Jurkat, Clone E6-1 (cell line): Measurements from ENCODE around the gene SF3A1.
A peak's percentile ranks its signal among the peaks of the same experiment; 100 is the strongest.

Experiments
- DNase-seq: peaks from one replicate; pipeline ENCODE4 v3.0.0-alpha.2; 2011; ENCODE audit warnings: low read depth, low spot score
- H3K4me3 ChIP-seq: 2 replicates; pipeline ENCODE4 v1.5.1; 2011; ENCODE audit warnings: mild to moderate bottlenecking, low read length, control low read depth, moderate library complexity

The SF3A1 gene

GRCh38 chr22:30284172-30284571 is 72.5 kb downstream of the SF3A1 start:
- no peak overlapping the region for H3K4me3 ChIP-seq
- no peak for DNase-seq

GRCh38 chr22:30283342-30283741 is 73.4 kb downstream of the SF3A1 start:
- no peak for DNase-seq

GRCh38 chr22:30282616-30283046 is 74.1 kb downstream of the SF3A1 start:
- H3K4me3 ChIP-seq, result no peak overlapping the region
- DNase-seq, result peak; percentile 78

More at GRCh38 chr22:30283342-30283741, 73.4 kb downstream of the SF3A1 start:
- H3K4me3 ChIP-seq, result no peak overlapping the region
